Measurements from ENCODE around the gene KREMEN2. TPM values are rescaled to one million over a fixed set of nuclear protein-coding genes. Genes with fewer than 3 reads are reported as not detected.

The KREMEN2 gene
- total and polyA plus RNA-seq, 2 experiments from 2014 or later, result 3.6 to 4.9 TPM

DNA sequence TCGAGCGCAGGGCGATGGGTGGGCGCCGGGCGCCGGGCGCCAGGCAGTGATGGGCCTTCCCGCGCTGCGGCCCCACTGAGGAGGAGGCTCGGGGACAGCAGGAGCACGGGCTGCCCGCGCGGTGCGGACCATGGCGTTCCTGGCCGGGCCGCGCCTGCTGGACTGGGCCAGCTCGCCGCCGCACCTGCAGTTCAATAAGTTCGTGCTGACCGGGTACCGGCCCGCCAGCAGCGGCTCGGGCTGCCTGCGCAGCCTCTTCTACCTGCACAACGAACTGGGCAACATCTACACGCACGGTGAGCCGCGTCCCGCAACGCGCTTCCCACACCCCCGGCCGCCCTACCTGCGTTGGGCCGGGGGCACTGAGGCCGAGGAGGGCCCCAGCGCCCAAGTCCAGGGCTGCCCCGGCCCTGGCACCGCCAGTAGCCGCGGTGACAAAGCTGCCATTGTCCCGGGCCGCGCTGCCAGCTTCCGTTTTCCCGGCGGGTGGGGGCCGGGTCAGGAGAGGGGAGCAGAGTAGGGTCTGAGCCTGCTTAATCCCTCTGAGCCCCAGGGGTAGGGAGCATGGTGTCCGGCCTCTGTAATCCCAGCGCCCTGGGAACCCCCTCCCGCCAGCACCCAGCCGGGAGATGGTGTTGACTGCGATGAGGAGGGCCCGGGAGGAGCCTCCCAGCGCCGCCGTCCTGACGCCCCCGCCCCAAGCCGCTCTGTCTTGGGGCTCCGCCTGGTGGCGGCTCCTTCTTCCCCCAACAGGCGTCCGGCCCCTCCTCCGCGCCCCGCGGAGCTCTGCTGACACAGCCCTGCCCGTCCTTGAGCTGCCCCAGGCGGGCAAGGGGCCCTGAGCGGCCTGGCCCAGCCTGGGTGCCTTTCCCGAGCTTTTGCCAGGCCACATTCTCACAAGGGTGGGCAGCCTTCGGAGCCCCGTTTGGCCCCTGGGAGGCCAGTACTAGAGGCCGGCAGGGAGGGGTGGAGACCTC lies 5.8 kb downstream of the KREMEN2 start:
- Histone ChIP-seq H3K36me3 (replicated peaks; ENCODE audit: insufficient read depth, low read depth) (no peaks in the 10 kb centered on the region), H4K20me1 (ENCODE audit: insufficient read depth, poor library complexity, severe bottlenecking) (no peaks in the 10 kb centered on the region), H3K9me3 (ENCODE audit: low read depth) (no peaks in the 10 kb centered on the region), H3K4me1 (ENCODE audit: insufficient read depth) (peaks cover 4% of the 10 kb centered on the region), H3K27ac (no peak overlapping the region), H2AFZ (peak overlapping the region; percentile 63), H3K27me3 (peaks cover 9% of the 10 kb centered on the region), H3K4me3 (peak overlapping the region; percentile 26), H3K4me2 (peak overlapping the region; percentile 88), H3K79me2 (no peaks in the 10 kb centered on the region), H3K9me2 (replicated peaks; ENCODE audit: insufficient read depth) (no peaks in the 10 kb centered on the region)
- TF ChIP-seq, protein P1, sequence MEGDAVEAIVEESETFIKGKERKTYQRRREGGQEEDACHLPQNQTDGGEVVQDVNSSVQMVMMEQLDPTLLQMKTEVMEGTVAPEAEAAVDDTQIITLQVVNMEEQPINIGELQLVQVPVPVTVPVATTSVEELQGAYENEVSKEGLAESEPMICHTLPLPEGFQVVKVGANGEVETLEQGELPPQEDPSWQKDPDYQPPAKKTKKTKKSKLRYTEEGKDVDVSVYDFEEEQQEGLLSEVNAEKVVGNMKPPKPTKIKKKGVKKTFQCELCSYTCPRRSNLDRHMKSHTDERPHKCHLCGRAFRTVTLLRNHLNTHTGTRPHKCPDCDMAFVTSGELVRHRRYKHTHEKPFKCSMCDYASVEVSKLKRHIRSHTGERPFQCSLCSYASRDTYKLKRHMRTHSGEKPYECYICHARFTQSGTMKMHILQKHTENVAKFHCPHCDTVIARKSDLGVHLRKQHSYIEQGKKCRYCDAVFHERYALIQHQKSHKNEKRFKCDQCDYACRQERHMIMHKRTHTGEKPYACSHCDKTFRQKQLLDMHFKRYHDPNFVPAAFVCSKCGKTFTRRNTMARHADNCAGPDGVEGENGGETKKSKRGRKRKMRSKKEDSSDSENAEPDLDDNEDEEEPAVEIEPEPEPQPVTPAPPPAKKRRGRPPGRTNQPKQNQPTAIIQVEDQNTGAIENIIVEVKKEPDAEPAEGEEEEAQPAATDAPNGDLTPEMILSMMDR (IDR thresholded peaks at IDR 0.05; ENCODE audit: poor library complexity), result peak; percentile 36
- TF ChIP-seq EZH2 (IDR thresholded peaks at IDR 0.05; ENCODE audit: borderline replicate concordance) (no peak), EZH2phosphoT487 (IDR thresholded peaks at IDR 0.05; ENCODE audit: low read depth, severe bottlenecking, unreplicated experiment) (no peak)
- DNase-seq (ENCODE audit: low spot score), result peak; percentile 84
- 4% methylated on average over 54 of the region's 83 CpGs for WGBS (ENCODE audit: low lambda C conversion rate, missing lambda C conversion rate)

DNA sequence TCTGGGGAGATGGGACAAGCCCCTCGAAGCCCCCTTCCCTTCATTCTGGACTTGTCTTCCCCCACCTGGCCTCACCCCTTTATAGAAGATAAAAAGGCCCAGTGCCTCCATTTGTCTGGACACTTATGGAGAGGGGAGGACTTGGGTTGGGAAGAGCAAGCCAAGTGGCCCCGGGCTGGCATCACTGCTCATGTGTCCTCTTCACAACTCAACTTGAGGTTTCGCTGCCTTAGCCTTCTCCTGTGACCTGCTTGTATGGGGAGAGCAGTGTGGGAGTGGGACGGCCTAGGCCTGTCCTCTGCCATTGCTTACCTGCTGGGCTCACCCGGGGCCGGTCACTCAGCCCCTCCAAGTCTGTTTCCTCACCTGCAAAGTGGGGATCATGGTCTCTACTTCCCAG lies 6.5 kb downstream of the KREMEN2 start:
- H3K9me2 ChIP-seq (replicated peaks; ENCODE audit: insufficient read depth), result no peaks in the 10 kb centered on the region
- H3K4me2 ChIP-seq, result peak overlapping the region; percentile 88
- no peak overlapping the region for H3K4me3 ChIP-seq
- DNase-seq (ENCODE audit: low spot score), result no peak
- no peaks in the 10 kb centered on the region for H3K36me3 ChIP-seq (replicated peaks; ENCODE audit: insufficient read depth, low read depth)
- no peaks in the 10 kb centered on the region for H3K9me3 ChIP-seq (ENCODE audit: low read depth)
- no peaks in the 10 kb centered on the region for H4K20me1 ChIP-seq (ENCODE audit: insufficient read depth, poor library complexity, severe bottlenecking)
- peaks cover 3% of the 10 kb centered on the region for H3K4me1 ChIP-seq (ENCODE audit: insufficient read depth)
- TF ChIP-seq, protein P1 (IDR thresholded peaks at IDR 0.05; ENCODE audit: poor library complexity), result no peak
- no peak for TF ChIP-seq EZH2 (IDR thresholded peaks at IDR 0.05; ENCODE audit: borderline replicate concordance)
- no peak for TF ChIP-seq EZH2phosphoT487 (IDR thresholded peaks at IDR 0.05; ENCODE audit: low read depth, severe bottlenecking, unreplicated experiment)
- H2AFZ ChIP-seq, result no peak overlapping the region
- H3K27me3 ChIP-seq, result peaks cover 4% of the 10 kb centered on the region
- no peak overlapping the region for H3K27ac ChIP-seq
- 85% methylated on average over 6 of the region's 6 CpGs for WGBS (ENCODE audit: low lambda C conversion rate, missing lambda C conversion rate)
- no peaks in the 10 kb centered on the region for H3K79me2 ChIP-seq

DNA sequence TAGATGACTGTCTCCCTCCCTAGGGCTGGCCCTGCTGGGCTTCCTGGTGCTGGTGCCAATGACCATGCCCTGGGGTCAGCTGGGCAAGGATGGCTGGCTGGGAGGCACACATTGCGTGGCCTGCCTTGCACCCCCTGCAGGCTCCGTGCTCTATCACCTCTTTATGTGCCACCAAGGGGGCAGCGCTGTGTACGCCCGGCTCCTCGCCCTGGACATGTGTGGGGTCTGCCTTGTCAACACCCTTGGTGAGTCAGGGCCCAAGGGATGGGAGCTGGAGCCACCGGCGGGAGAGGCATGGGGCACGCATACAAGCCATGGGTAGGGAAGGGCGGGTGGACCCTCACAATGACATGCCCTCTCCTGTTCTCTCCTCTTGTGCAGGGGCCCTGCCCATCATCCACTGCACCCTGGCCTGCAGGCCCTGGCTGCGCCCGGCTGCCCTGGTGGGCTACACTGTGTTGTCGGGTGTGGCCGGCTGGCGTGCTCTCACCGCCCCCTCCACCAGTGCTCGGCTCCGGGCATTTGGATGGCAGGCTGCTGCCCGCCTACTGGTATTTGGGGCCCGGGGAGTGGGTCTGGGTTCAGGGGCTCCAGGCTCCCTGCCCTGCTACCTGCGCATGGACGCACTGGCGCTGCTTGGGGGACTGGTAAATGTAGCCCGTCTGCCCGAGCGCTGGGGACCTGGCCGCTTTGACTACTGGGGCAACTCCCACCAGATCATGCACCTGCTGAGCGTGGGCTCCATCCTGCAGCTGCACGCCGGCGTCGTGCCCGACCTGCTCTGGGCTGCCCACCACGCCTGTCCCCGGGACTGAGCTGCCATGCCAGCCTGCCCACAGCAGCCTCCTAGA lies 7.3 kb downstream of the KREMEN2 start:
- H3K4me3 ChIP-seq, result no peak overlapping the region
- no peaks in the 10 kb centered on the region for H3K36me3 ChIP-seq (replicated peaks; ENCODE audit: insufficient read depth, low read depth)
- no peaks in the 10 kb centered on the region for H4K20me1 ChIP-seq (ENCODE audit: insufficient read depth, poor library complexity, severe bottlenecking)
- no peak overlapping the region for H2AFZ ChIP-seq
- no peaks in the 10 kb centered on the region for H3K79me2 ChIP-seq
- no peak overlapping the region for H3K27ac ChIP-seq
- peaks cover 4% of the 10 kb centered on the region for H3K27me3 ChIP-seq
- no peak for TF ChIP-seq EZH2phosphoT487 (IDR thresholded peaks at IDR 0.05; ENCODE audit: low read depth, severe bottlenecking, unreplicated experiment)
- TF ChIP-seq, protein P1 (IDR thresholded peaks at IDR 0.05; ENCODE audit: poor library complexity), result no peak
- TF ChIP-seq EZH2 (IDR thresholded peaks at IDR 0.05; ENCODE audit: borderline replicate concordance), result no peak
- H3K4me2 ChIP-seq, result no peak overlapping the region
- peaks cover 3% of the 10 kb centered on the region for H3K4me1 ChIP-seq (ENCODE audit: insufficient read depth)
- no peaks in the 10 kb centered on the region for H3K9me2 ChIP-seq (replicated peaks; ENCODE audit: insufficient read depth)
- no peak for DNase-seq (ENCODE audit: low spot score)
- 96% methylated on average over 35 of the region's 35 CpGs for WGBS (ENCODE audit: low lambda C conversion rate, missing lambda C conversion rate)
- H3K9me3 ChIP-seq (ENCODE audit: low read depth), result no peaks in the 10 kb centered on the region
